ENCODE measurements around the gene OR6A2. TPM values are rescaled to one million over a fixed set of nuclear protein-coding genes. Genes with fewer than 3 reads are reported as not detected.

Gene OR6A2
- total RNA-seq, 1 donor: 0.27 TPM

- H3K4me3 ChIP-seq (ENCODE audit: low read depth, low read length): no peak overlapping the region
- no peak for TF ChIP-seq CTCF (IDR thresholded peaks at IDR 0.05; ENCODE audit: insufficient read depth, low read length)
- no peak for DNase-seq (ENCODE audit: low read depth)
These were observed 53.3 kb downstream of the OR6A2 start for GRCh38 chr11:6746086-6746618.

GRCh38 chr11:6745465-6746015, 53.9 kb downstream of the OR6A2 start:
- DNase-seq (ENCODE audit: low read depth): no peak
- TF ChIP-seq CTCF (IDR thresholded peaks at IDR 0.05; ENCODE audit: insufficient read depth, low read length): no peak
- H3K4me3 ChIP-seq (ENCODE audit: low read depth, low read length): no peak overlapping the region

GRCh38 chr11:6745018-6745417, 54.5 kb downstream of the OR6A2 start:
- DNase-seq (ENCODE audit: low read depth): no peak
- H3K4me3 ChIP-seq (ENCODE audit: low read depth, low read length): no peak overlapping the region
- TF ChIP-seq CTCF (IDR thresholded peaks at IDR 0.05; ENCODE audit: insufficient read depth, low read length): no peak

- H3K4me3 ChIP-seq (ENCODE audit: low read depth, low read length): no peak overlapping the region
- no peak for DNase-seq (ENCODE audit: low read depth)
- no peak for TF ChIP-seq CTCF (IDR thresholded peaks at IDR 0.05; ENCODE audit: insufficient read depth, low read length)
These were observed 57.2 kb downstream of the OR6A2 start for GRCh38 chr11:6742260-6742659.

Other genes with a start within 250 kb of the OR6A2 start
- 8.2 and 10.2 TPM in 2 replicates for gene RRP8, start 196.1 kb downstream of the OR6A2 start, total RNA-seq (ENCODE audit: low replicate concordance)
- gene ILK, start 195.9 kb downstream of the OR6A2 start, total RNA-seq (ENCODE audit: low replicate concordance): 115 and 145 TPM in 2 replicates
- 46.3 and 101 TPM in 2 replicates for gene TAF10, start 187.5 kb downstream of the OR6A2 start, total RNA-seq (ENCODE audit: low replicate concordance)
- gene TPP1, start 180.3 kb downstream of the OR6A2 start, total RNA-seq (ENCODE audit: low replicate concordance): 49.3 and 60.2 TPM in 2 replicates
- 5.2 and 19.0 TPM in 2 replicates for gene DCHS1, start 143.9 kb downstream of the OR6A2 start, total RNA-seq (ENCODE audit: low replicate concordance)
- 26.6 and 49.1 TPM in 2 replicates for gene MRPL17, start 116.3 kb downstream of the OR6A2 start, total RNA-seq (ENCODE audit: low replicate concordance)
- 0.09 and 0.33 TPM in 2 replicates for gene OR2AG2, start 27.7 kb downstream of the OR6A2 start, total RNA-seq (ENCODE audit: low replicate concordance)
- gene OR2AG1, start 16.7 kb downstream of the OR6A2 start, total RNA-seq (ENCODE audit: low replicate concordance): not detected in 2 replicates
- gene OR10A5, start 46.0 kb upstream of the OR6A2 start, total RNA-seq (ENCODE audit: low replicate concordance): not detected in 2 replicates
- not detected in 2 replicates for gene OR10A2, start 63.4 kb upstream of the OR6A2 start, total RNA-seq (ENCODE audit: low replicate concordance)
- gene OR10A4, start 76.9 kb upstream of the OR6A2 start, total RNA-seq (ENCODE audit: low replicate concordance): not detected in 2 replicates
- 0.09 TPM in 1 of 2 replicates, not detected in the other for gene OR2D2, start 92.8 kb upstream of the OR6A2 start, total RNA-seq (ENCODE audit: low replicate concordance)
- gene OR2D3, start 121.3 kb upstream of the OR6A2 start, total RNA-seq (ENCODE audit: low replicate concordance): not detected in 2 replicates
- 1.2 and 3.5 TPM in 2 replicates for gene ZNF215, start 126.7 kb upstream of the OR6A2 start, total RNA-seq (ENCODE audit: low replicate concordance)
- gene ZNF214, start 220.7 kb upstream of the OR6A2 start, total RNA-seq (ENCODE audit: low replicate concordance): 2.9 and 5.2 TPM in 2 replicates
- 0.18 TPM in 1 of 2 replicates, not detected in the other for gene NLRP14, start 220.8 kb upstream of the OR6A2 start, total RNA-seq (ENCODE audit: low replicate concordance)